H1 (cell line): Measurements from ENCODE around the gene ARHGEF39. TPM values are rescaled to one million over a fixed set of nuclear protein-coding genes. Genes with fewer than 3 reads are reported as not detected.

ENCODE experiments used
- CTCF ChIA-PET: fragments of 300-600 bp; sonication (Branson Sonifier 250); formaldehyde crosslinking; loops from one replicate; lab custom pipeline; 2021; ENCODE audit not compliant: partially characterized antibody; lab: Charles Lee
- POLR2A ChIA-PET: fragments of 300-600 bp; sonication (Branson Sonifier 250); formaldehyde crosslinking; loops from one replicate; lab custom pipeline; 2021; ENCODE audit warnings: inconsistent platforms; ENCODE audit not compliant: partially characterized antibody; lab: Charles Lee
- DNase-seq, 2 experiments: peaks; one replicate each; pipeline versions ENCODE4 v3.0.0 to v3.0.0-alpha.2; 2010 to 2022; ENCODE audit warnings: low spot score in 2 of 2, low read depth in 1 of 2, mixed read lengths in 1 of 2
- FAIRE-seq: peaks from 2 replicates; lab custom pipeline; 2011; peaks lifted over from hg19 to GRCh38; lab: Jason Lieb, UNC
- H2AFZ ChIP-seq: 2 replicates; pipeline ENCODE4 v1.8.1; 2012; ENCODE audit warnings: low read length, inconsistent platforms
- H2AK5ac ChIP-seq: 2 replicates; pipeline ENCODE4 v1.6.1; 2013; ENCODE audit warnings: low read depth, low read length
- H2BK120ac ChIP-seq: replicated peaks from 2 replicates; pipeline ENCODE3; 2013; ENCODE audit warnings: low read depth, low read length, inconsistent platforms
- H2BK12ac ChIP-seq: 2 replicates; pipeline ENCODE4 v1.6.1; 2013; ENCODE audit warnings: low read depth, low read length
- H2BK15ac ChIP-seq: 2 replicates; pipeline ENCODE4 v1.6.1; 2013; ENCODE audit warnings: low read length
- H2BK20ac ChIP-seq: 2 replicates; pipeline ENCODE4 v1.6.1; 2013; ENCODE audit warnings: low read length
- H2BK5ac ChIP-seq: 2 replicates; pipeline ENCODE4 v1.6.1; 2013; ENCODE audit warnings: low read depth, low read length
- H3K14ac ChIP-seq: 2 replicates; pipeline ENCODE4 v1.6.1; 2013; ENCODE audit warnings: inconsistent platforms; ENCODE audit not compliant: insufficient read length
- H3K18ac ChIP-seq: 2 replicates; pipeline ENCODE4 v1.6.1; 2013; ENCODE audit warnings: low read length; ENCODE audit errors: extremely low read depth
- H3K23ac ChIP-seq: 2 replicates; pipeline ENCODE4 v1.6.1; 2013; ENCODE audit warnings: inconsistent platforms; ENCODE audit not compliant: insufficient read length
- H3K23me2 ChIP-seq: 2 replicates; pipeline ENCODE4 v1.6.1; 2013; ENCODE audit warnings: low read depth, low read length
- H3K27ac ChIP-seq: 2 replicates; pipeline ENCODE4 v1.6.1; 2011; ENCODE audit warnings: low read depth, low read length, inconsistent platforms
- H3K27me3 ChIP-seq, 4 experiments: replicated peaks in 1 of 4; 1 replicate in 1 of 4; 2 replicates in 3 of 4; pipeline versions ENCODE4 v1.6.1 to v1.8.1; 2011 to 2013; ENCODE audit warnings: low read length in 3 of 4, mild to moderate bottlenecking in 3 of 4, inconsistent platforms in 2 of 4, mixed read lengths in 2 of 4, moderate library complexity in 1 of 4; ENCODE audit not compliant: control insufficient read depth in 3 of 4, insufficient read depth in 3 of 4; ENCODE audit errors: extremely low read depth in 1 of 4
- H3K36me3 ChIP-seq, 4 experiments: 2 replicates each; pipeline versions ENCODE4 v1.6.1 to v1.8.1; 2011 to 2013; ENCODE audit warnings: mild to moderate bottlenecking in 4 of 4, low read length in 3 of 4, moderate library complexity in 2 of 4, control low read depth in 1 of 4, inconsistent platforms in 1 of 4; ENCODE audit not compliant: insufficient read depth in 4 of 4, control insufficient read depth in 2 of 4
- H3K4ac ChIP-seq: replicated peaks from 2 replicates; pipeline ENCODE3; 2013; ENCODE audit warnings: low read length, low read depth, mixed read lengths, inconsistent platforms; ENCODE audit not compliant: insufficient read length
- H3K4me1 ChIP-seq, 4 experiments: replicated peaks in 1 of 4; 1 replicate in 1 of 4; 2 replicates in 3 of 4; pipeline versions ENCODE4 v1.6.1 to v1.8.1; 2011 to 2013; ENCODE audit warnings: low read length in 3 of 4, inconsistent platforms in 2 of 4, mixed read lengths in 1 of 4; ENCODE audit not compliant: insufficient read depth in 4 of 4, control insufficient read depth in 3 of 4
- H3K4me2 ChIP-seq, 2 experiments: 2 replicates each; pipeline versions ENCODE4 v1.6.1 to v1.8.1; 2011 to 2013; ENCODE audit warnings: low read depth in 2 of 2, low read length in 2 of 2, control low read depth in 1 of 2, inconsistent platforms in 1 of 2, mild to moderate bottlenecking in 1 of 2; ENCODE audit not compliant: insufficient read depth in 1 of 2
- H3K4me3 ChIP-seq, 4 experiments: fragments of 200-600, 300-600 bp in 1 of 4; sonication (generic), shearing (Covaris generic), sonication (Bioruptor Twin) in 1 of 4; 2 replicates each; pipeline versions ENCODE4 v1.5.1 to v1.8.1; 2011 to 2016; ENCODE audit warnings: low read length in 4 of 4, low read depth in 3 of 4, control low read depth in 2 of 4, inconsistent platforms in 2 of 4, mild to moderate bottlenecking in 2 of 4, mixed read lengths in 1 of 4, moderate library complexity in 1 of 4; ENCODE audit not compliant: insufficient read depth in 2 of 4; ENCODE audit errors: extremely low read depth in 1 of 4
- H3K56ac ChIP-seq: replicated peaks from 2 replicates; pipeline ENCODE3; 2013; ENCODE audit warnings: low read depth, mild to moderate bottlenecking, mixed read lengths, low read length, inconsistent platforms; ENCODE audit not compliant: insufficient read length
- H3K79me1 ChIP-seq: 2 replicates; pipeline ENCODE4 v1.6.1; 2013; ENCODE audit warnings: low read depth, low read length, control low read depth
- H3K79me2 ChIP-seq, 2 experiments: 2 replicates each; pipeline versions ENCODE4 v1.6.1 to v1.8.1; 2012 to 2013; ENCODE audit warnings: low read length in 2 of 2, mild to moderate bottlenecking in 2 of 2, inconsistent platforms in 1 of 2; ENCODE audit not compliant: insufficient read depth in 2 of 2, control insufficient read depth in 1 of 2
- H3K9ac ChIP-seq, 4 experiments: replicated peaks in 1 of 4; 1 replicate in 1 of 4; 2 replicates in 3 of 4; pipeline versions ENCODE4 v1.6.1 to v1.8.1; 2011 to 2013; ENCODE audit warnings: low read depth in 3 of 4, low read length in 3 of 4, control low read depth in 2 of 4, mild to moderate bottlenecking in 2 of 4, moderate library complexity in 2 of 4, inconsistent platforms in 1 of 4; ENCODE audit errors: extremely low read depth in 1 of 4
- H3K9me3 ChIP-seq, 2 experiments: 2 replicates each; pipeline versions ENCODE4 v1.6.1 to v1.8.1; 2012 to 2013; ENCODE audit warnings: mild to moderate bottlenecking in 2 of 2, moderate library complexity in 2 of 2, control low read depth in 1 of 2, inconsistent platforms in 1 of 2, low read depth in 1 of 2, low read length in 1 of 2, mixed read lengths in 1 of 2; ENCODE audit not compliant: insufficient read depth in 2 of 2
- H4K20me1 ChIP-seq, 2 experiments: replicated peaks in 1 of 2; 2 replicates each; pipeline versions ENCODE3 to v1.8.1; 2011 to 2013; ENCODE audit warnings: inconsistent platforms in 2 of 2, low read length in 2 of 2, mild to moderate bottlenecking in 1 of 2; ENCODE audit not compliant: insufficient read depth in 2 of 2, control insufficient read depth in 1 of 2
- H4K5ac ChIP-seq: 2 replicates; pipeline ENCODE4 v1.6.1; 2013; ENCODE audit warnings: low read length, low read depth, mixed read lengths, inconsistent platforms; ENCODE audit not compliant: insufficient read length
- H4K8ac ChIP-seq: 2 replicates; pipeline ENCODE4 v1.8.0; 2013; ENCODE audit warnings: mild to moderate bottlenecking, moderate library complexity, low read length, inconsistent platforms; ENCODE audit not compliant: insufficient read depth; ENCODE audit errors: extremely low read depth
- H4K91ac ChIP-seq: replicated peaks from 2 replicates; pipeline ENCODE3; 2013; ENCODE audit warnings: low read length, mixed read lengths, inconsistent platforms; ENCODE audit not compliant: insufficient read length
- BACH1 ChIP-seq: IDR thresholded peaks from 2 replicates; pipeline ENCODE4 v1.6.1; 2012; ENCODE audit warnings: low read length, improper control_type of control experiment
- FOSL1 ChIP-seq: IDR thresholded peaks from 2 replicates; pipeline ENCODE4 v1.6.1; 2011; ENCODE audit warnings: mild to moderate bottlenecking, low read depth, low read length, moderate library complexity; ENCODE audit not compliant: insufficient read depth
- GABPA ChIP-seq: IDR thresholded peaks from 2 replicates; pipeline ENCODE4 v1.6.1; 2011; ENCODE audit warnings: mild to moderate bottlenecking, low read length, moderate library complexity, borderline replicate concordance; ENCODE audit not compliant: insufficient read depth
- KDM4A ChIP-seq: IDR thresholded peaks from one replicate; pipeline ENCODE4 v1.7.1; 2012; ENCODE audit warnings: low read depth, mild to moderate bottlenecking, moderate library complexity, low read length, inconsistent platforms; ENCODE audit not compliant: severe bottlenecking
- MAFK ChIP-seq: IDR thresholded peaks from 2 replicates; pipeline ENCODE4 v1.6.1; 2012; ENCODE audit warnings: low read depth, mild to moderate bottlenecking, improper control_type of control experiment, low read length
- RFX5 ChIP-seq: IDR thresholded peaks from 2 replicates; pipeline ENCODE4 v1.6.1; 2011; ENCODE audit warnings: low read depth, low read length, improper control_type of control experiment, borderline replicate concordance
- WGBS, 2 experiments: shearing (Covaris generic) in 1 of 2; methylation state at CpG; one replicate each; pipeline versions ENCODE4 v1.1.6 to v1.1.7; 2013 to 2015; ENCODE audit warnings: low lambda C conversion rate in 2 of 2, mixed read lengths in 2 of 2, inconsistent platforms in 1 of 2, low coverage in 1 of 2, missing lambda C conversion rate in 1 of 2; ENCODE audit not compliant: insufficient replicate concordance in 2 of 2, insufficient coverage in 1 of 2, insufficient read length in 1 of 2; ENCODE audit errors: extremely low coverage in 1 of 2, missing lambda C conversion rate in 1 of 2; 5-methylcytosine and 5-hydroxymethylcytosine counted together
- polyA plus RNA-seq, 7 experiments: library from polyadenylated mRNA; depleted of rRNA in 3 of 7; stranded (reverse) in 5 of 7; unstranded in 2 of 7; fragments of >200 nt in 5 of 7; fragments of 200-250 nt in 2 of 7; gene quantifications; 1 replicate in 5 of 7; 2 replicates in 1 of 7; 4 replicates in 1 of 7; pipeline versions ENCODE4 v1.2.1 to v1.2.3, GENCODE V29; 2011 to 2013; ENCODE audit warnings: missing spikeins in 2 of 7, mixed read lengths in 2 of 7
- total RNA-seq: library from RNA; stranded (reverse); fragmentation: NEBNext Ultra II Directional; extraction: Animal tissue kit (Norgen Biotek cat#: 25700); gene quantifications from 2 replicates; pipeline ENCODE4 v1.2.1, GENCODE V29; 2021
- TF ChIP-seq, protein P1 (sequence below), 3 experiments: IDR thresholded peaks; 1 replicate in 2 of 3; 2 replicates in 1 of 3; pipeline versions ENCODE4 v1.5.1 to v1.6.1; 2011; ENCODE audit warnings: low read length in 3 of 3, mild to moderate bottlenecking in 3 of 3, inconsistent platforms in 2 of 3, low read depth in 1 of 3, moderate library complexity in 1 of 3; ENCODE audit not compliant: insufficient read depth in 1 of 3; ENCODE audit errors: control extremely low read depth in 1 of 3

Gene ARHGEF39
- total and polyA plus RNA-seq, 2 of the 8 experiments (the other 6 are each of a cell fraction or from before 2014, with no cell fraction given): 18.6 to 18.7 TPM

DNA sequence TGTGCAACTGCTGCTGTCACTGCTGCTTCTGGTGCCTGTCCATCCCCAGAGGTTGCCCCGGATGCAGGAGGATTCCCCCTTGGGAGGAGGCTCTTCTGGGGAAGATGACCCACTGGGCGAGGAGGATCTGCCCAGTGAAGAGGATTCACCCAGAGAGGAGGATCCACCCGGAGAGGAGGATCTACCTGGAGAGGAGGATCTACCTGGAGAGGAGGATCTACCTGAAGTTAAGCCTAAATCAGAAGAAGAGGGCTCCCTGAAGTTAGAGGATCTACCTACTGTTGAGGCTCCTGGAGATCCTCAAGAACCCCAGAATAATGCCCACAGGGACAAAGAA lies 9.0 kb upstream of the ARHGEF39 start:
- H2AFZ ChIP-seq: no peak overlapping the region
- no peak overlapping the region for H2BK12ac ChIP-seq
- H3K27ac ChIP-seq: no peak overlapping the region
- H3K56ac ChIP-seq: no peak overlapping the region
- H3K18ac ChIP-seq: no peak overlapping the region
- peaks cover 2% of the 10 kb centered on the region; the same call in 1 of the 2 replicates for H3K23me2 ChIP-seq
- H3K79me2 ChIP-seq: no peaks in the 10 kb centered on the region
- no peaks in the 10 kb centered on the region for H3K9me3 ChIP-seq
- H3K4ac ChIP-seq: no peak overlapping the region
- H3K79me1 ChIP-seq: no peaks in the 10 kb centered on the region
- no peak overlapping the region for H3K9ac ChIP-seq
- no peak overlapping the region for H4K5ac ChIP-seq
- H3K4me3 ChIP-seq: no peak overlapping the region
- FAIRE-seq: no peak
- 93% methylated on average over 3 of the region's 3 CpGs; no CpG with 5 or more reads in 1 of the 2 experiments for WGBS, 2 experiments
- no peak overlapping the region for H2BK5ac ChIP-seq
- H2AK5ac ChIP-seq: no peak overlapping the region
- H3K4me1 ChIP-seq: peaks cover 0 to 12% (median under 1%) of the 10 kb centered on the region in 4 experiments; a peak in 5 of 7 replicates
- CTCF ChIA-PET: interaction anchor here (0.6 to 6.3 kb wide), 7 partner anchors 9 to 96 kb away, joined by 3 to 77 read pairs (median 20); partner anchors contain the start of genes ARHGEF39, CCDC107 and RMRP
- no peak for DNase-seq
- peak overlapping the region; percentile 31; the same call in 1 of the 2 replicates for H2BK15ac ChIP-seq
- H3K4me2 ChIP-seq: no peak overlapping the region
- no peak overlapping the region for H3K14ac ChIP-seq
- H2BK20ac ChIP-seq: no peak overlapping the region
- POLR2A ChIA-PET: interaction anchor here (0.6 to 7.6 kb wide), 8 partner anchors 9 to 54 kb away, joined by 4 to 63 read pairs (median 9); partner anchors contain the start of genes ARHGEF39, CCDC107, RMRP and TPM2
- no peaks in the 10 kb centered on the region for H3K36me3 ChIP-seq
- H4K91ac ChIP-seq: no peak overlapping the region
- H3K23ac ChIP-seq: no peak overlapping the region
- H4K20me1 ChIP-seq: no peaks in the 10 kb centered on the region
- H3K27me3 ChIP-seq: peaks cover 0 to 3% (median 3%) of the 10 kb centered on the region in 4 experiments; a peak in 4 of 7 replicates
- TF ChIP-seq GABPA: no peak
- TF ChIP-seq BACH1: no peak
- TF ChIP-seq FOSL1: no peak
- TF ChIP-seq KDM4A: no peak
- TF ChIP-seq RFX5: no peak
- TF ChIP-seq, protein P1, sequence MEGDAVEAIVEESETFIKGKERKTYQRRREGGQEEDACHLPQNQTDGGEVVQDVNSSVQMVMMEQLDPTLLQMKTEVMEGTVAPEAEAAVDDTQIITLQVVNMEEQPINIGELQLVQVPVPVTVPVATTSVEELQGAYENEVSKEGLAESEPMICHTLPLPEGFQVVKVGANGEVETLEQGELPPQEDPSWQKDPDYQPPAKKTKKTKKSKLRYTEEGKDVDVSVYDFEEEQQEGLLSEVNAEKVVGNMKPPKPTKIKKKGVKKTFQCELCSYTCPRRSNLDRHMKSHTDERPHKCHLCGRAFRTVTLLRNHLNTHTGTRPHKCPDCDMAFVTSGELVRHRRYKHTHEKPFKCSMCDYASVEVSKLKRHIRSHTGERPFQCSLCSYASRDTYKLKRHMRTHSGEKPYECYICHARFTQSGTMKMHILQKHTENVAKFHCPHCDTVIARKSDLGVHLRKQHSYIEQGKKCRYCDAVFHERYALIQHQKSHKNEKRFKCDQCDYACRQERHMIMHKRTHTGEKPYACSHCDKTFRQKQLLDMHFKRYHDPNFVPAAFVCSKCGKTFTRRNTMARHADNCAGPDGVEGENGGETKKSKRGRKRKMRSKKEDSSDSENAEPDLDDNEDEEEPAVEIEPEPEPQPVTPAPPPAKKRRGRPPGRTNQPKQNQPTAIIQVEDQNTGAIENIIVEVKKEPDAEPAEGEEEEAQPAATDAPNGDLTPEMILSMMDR (IDR thresholded peaks at IDR 0.05; ENCODE audit: control extremely low read depth in 1 of 3, insufficient read depth in 1 of 3, low read depth in 1 of 3, low read length in 3 of 3): no peak
- no peak for TF ChIP-seq MAFK
- no peak overlapping the region for H2BK120ac ChIP-seq
- H4K8ac ChIP-seq: no peak overlapping the region
